NB4 (cell line): ENCODE measurements around the gene RANBP17.

ENCODE experiments used
- DNase-seq: peaks from one replicate; pipeline ENCODE4 v3.0.0; 2010; ENCODE audit warnings: low read depth
- H3K4me3 ChIP-seq: one replicate; pipeline ENCODE4 v1.5.1; 2011; ENCODE audit warnings: mild to moderate bottlenecking, low read depth, low read length, moderate library complexity
- CTCF ChIP-seq: IDR thresholded peaks from one replicate; pipeline ENCODE4 v1.5.1; 2012; ENCODE audit warnings: low read depth, low read length
- MAX ChIP-seq: IDR thresholded peaks from 2 replicates; pipeline ENCODE4 v1.6.1; 2011; ENCODE audit warnings: low read depth, low read length
- MYC ChIP-seq: IDR thresholded peaks from 2 replicates; pipeline ENCODE4 v1.6.1; 2011; ENCODE audit warnings: low read depth, low read length
- POLR2A ChIP-seq: IDR thresholded peaks from 2 replicates; pipeline ENCODE4 v1.6.1; 2011; ENCODE audit warnings: mild to moderate bottlenecking; ENCODE audit not compliant: insufficient read length; ENCODE audit errors: extremely low read depth

Gene RANBP17

GRCh38 chr5:171315386-171315891 lies 453.6 kb downstream of the RANBP17 start:
- no peak for DNase-seq
- no peak overlapping the region for H3K4me3 ChIP-seq
- TF ChIP-seq MAX (no peak), POLR2A (no peak), MYC (no peak), CTCF (no peak)

- TF ChIP-seq MAX (no peak), POLR2A (no peak), MYC (no peak), CTCF (no peak)
- no peak for DNase-seq
- no peak overlapping the region for H3K4me3 ChIP-seq
These were observed 454.1 kb downstream of the RANBP17 start for GRCh38 chr5:171315925-171316257.

GRCh38 chr5:171316258-171317121 lies 454.7 kb downstream of the RANBP17 start:
- no peak for DNase-seq
- H3K4me3 ChIP-seq = no peak overlapping the region

GRCh38 chr5:171317230-171317629 lies 455.4 kb downstream of the RANBP17 start:
- TF ChIP-seq MYC = no peak
- TF ChIP-seq POLR2A = no peak
- TF ChIP-seq CTCF = no peak
- TF ChIP-seq MAX = no peak
- H3K4me3 ChIP-seq = no peak overlapping the region
- DNase-seq = no peak

More at GRCh38 chr5:171316258-171317121, 454.7 kb downstream of the RANBP17 start:
- TF ChIP-seq MYC = no peak
- no peak for TF ChIP-seq POLR2A
- no peak for TF ChIP-seq CTCF
- no peak for TF ChIP-seq MAX

- no peak for DNase-seq
- TF ChIP-seq MAX (no peak), MYC (no peak), CTCF (no peak), POLR2A (no peak)
- H3K4me3 ChIP-seq = no peak overlapping the region
These were observed 456.2 kb downstream of the RANBP17 start for GRCh38 chr5:171318026-171318425.

GRCh38 chr5:171321447-171321846 lies 459.6 kb downstream of the RANBP17 start:
- no peak for TF ChIP-seq CTCF
- TF ChIP-seq MYC = no peak
- no peak for TF ChIP-seq MAX
- no peak for TF ChIP-seq POLR2A
- H3K4me3 ChIP-seq = no peak overlapping the region
- DNase-seq = no peak
